ENCODE data around the gene FER1L5. TPM values are rescaled to one million over a fixed set of nuclear protein-coding genes. Genes with fewer than 3 reads are reported as not detected.

FER1L5 gene
- total RNA-seq, 1 experiment from 2014 or later: 0.91 TPM

DNA sequence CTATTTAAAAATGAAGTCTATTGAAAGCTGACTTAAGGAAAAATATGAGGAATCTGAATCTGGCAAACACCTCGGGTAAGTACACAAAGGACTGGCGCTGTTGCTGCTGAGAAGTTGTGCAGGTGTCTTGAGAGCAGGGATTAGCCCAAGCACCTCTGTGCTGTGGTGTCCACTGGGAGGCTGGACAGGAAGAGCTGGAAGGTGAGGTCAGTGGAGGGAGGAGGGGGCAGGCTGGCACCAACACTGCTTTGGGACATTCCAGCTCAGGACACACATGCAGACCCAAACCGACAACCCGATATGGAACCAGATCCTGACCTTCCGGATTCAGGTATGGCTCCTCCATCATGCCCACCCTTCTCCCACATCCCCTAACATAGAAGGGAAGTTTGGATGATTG lies 20.6 kb downstream of the FER1L5 start:
- BruUV-seq (replicated peaks): no TSS peak
- POLR2A ChIA-PET: no interaction called here
- CTCF ChIA-PET: no interaction called here

DNA sequence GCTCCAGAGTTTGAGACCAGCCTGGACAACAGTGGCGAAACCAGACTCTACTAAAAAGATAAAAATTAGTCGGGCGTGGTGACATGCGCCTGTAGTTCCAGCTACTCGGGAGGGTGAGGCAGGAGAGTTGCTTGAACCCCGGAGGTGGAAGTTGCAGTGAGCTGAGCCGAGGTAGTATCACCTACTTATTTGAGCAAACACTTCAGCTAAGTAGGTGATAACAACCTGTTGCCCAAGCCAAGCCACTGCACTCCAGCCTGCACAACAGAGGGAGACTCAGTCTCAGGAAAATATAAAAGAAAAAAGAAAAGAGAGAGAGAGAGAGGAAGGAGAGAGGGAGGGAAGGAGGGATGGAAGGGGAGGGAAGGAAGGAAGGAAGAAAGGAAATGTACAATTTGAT lies 21.3 kb downstream of the FER1L5 start:
- RAD21 ChIA-PET (ENCODE audit: low non-redundant PET in 1 of 2, low total read pairs in 2 of 2, uncharacterized antibody in 2 of 2, unreplicated experiment in 2 of 2): no interaction called here
- POLR2A ChIA-PET: no interaction called here
- H2AFZ ChIP-seq (ENCODE audit: low read depth, low read length, poor library complexity, severe bottlenecking): no peak overlapping the region
- no peaks in the 10 kb centered on the region for H3K79me2 ChIP-seq (ENCODE audit: insufficient read depth, low read length)
- H3K4me1 ChIP-seq (ENCODE audit: control insufficient read depth in 1 of 2, insufficient read depth in 2 of 2, low read length in 2 of 2): peaks cover 11 to 12% of the 10 kb centered on the region in 2 experiments
- no peak overlapping the region for H3K9ac ChIP-seq (ENCODE audit: low read length)
- no peak overlapping the region for H3K27ac ChIP-seq (ENCODE audit: low read depth, low read length)
- CTCF ChIA-PET: no interaction called here
- H3K9me3 ChIP-seq (ENCODE audit: control insufficient read depth in 1 of 2, insufficient read depth in 1 of 2, low read depth in 1 of 2, low read length in 2 of 2): 0 out of 4 replicates have a peak, but pooled peaks cover 0 to 4% of the 10 kb centered on the region in 2 experiments
- no peak overlapping the region for H3K4me2 ChIP-seq (ENCODE audit: low read length)
- H3K27me3 ChIP-seq (ENCODE audit: insufficient read depth, low read length): no peaks in the 10 kb centered on the region
- no TSS peak for BruUV-seq (replicated peaks)
- H3K36me3 ChIP-seq (ENCODE audit: control insufficient read depth in 1 of 2, insufficient read depth in 2 of 2, low read length in 2 of 2): no peaks in the 10 kb centered on the region
- ATAC-seq (no peak), DNase-seq (ENCODE audit: low read depth, low spot score) (no peak)
- H3K4me3 ChIP-seq (replicated peaks in 1 of 2; ENCODE audit: low read depth in 1 of 2, low read length in 2 of 2): no peak overlapping the region
- no peaks in the 10 kb centered on the region for H3K9me2 ChIP-seq (ENCODE audit: insufficient read depth)
- H4K20me1 ChIP-seq (ENCODE audit: insufficient read depth): no peaks in the 10 kb centered on the region
- intact Hi-C loops (cut with micrococcal nuclease): no loop called here
- no peak for TF ChIP-seq JUND (IDR thresholded peaks at IDR 0.05)
- TF ChIP-seq, protein P1, sequence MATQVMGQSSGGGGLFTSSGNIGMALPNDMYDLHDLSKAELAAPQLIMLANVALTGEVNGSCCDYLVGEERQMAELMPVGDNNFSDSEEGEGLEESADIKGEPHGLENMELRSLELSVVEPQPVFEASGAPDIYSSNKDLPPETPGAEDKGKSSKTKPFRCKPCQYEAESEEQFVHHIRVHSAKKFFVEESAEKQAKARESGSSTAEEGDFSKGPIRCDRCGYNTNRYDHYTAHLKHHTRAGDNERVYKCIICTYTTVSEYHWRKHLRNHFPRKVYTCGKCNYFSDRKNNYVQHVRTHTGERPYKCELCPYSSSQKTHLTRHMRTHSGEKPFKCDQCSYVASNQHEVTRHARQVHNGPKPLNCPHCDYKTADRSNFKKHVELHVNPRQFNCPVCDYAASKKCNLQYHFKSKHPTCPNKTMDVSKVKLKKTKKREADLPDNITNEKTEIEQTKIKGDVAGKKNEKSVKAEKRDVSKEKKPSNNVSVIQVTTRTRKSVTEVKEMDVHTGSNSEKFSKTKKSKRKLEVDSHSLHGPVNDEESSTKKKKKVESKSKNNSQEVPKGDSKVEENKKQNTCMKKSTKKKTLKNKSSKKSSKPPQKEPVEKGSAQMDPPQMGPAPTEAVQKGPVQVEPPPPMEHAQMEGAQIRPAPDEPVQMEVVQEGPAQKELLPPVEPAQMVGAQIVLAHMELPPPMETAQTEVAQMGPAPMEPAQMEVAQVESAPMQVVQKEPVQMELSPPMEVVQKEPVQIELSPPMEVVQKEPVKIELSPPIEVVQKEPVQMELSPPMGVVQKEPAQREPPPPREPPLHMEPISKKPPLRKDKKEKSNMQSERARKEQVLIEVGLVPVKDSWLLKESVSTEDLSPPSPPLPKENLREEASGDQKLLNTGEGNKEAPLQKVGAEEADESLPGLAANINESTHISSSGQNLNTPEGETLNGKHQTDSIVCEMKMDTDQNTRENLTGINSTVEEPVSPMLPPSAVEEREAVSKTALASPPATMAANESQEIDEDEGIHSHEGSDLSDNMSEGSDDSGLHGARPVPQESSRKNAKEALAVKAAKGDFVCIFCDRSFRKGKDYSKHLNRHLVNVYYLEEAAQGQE (IDR thresholded peaks at IDR 0.05; ENCODE audit: low read depth): no peak
- no peak for TF ChIP-seq POLR2A (IDR thresholded peaks at IDR 0.05; ENCODE audit: borderline replicate concordance, extremely low read depth, insufficient read depth, insufficient read length)
- TF ChIP-seq, protein P2, sequence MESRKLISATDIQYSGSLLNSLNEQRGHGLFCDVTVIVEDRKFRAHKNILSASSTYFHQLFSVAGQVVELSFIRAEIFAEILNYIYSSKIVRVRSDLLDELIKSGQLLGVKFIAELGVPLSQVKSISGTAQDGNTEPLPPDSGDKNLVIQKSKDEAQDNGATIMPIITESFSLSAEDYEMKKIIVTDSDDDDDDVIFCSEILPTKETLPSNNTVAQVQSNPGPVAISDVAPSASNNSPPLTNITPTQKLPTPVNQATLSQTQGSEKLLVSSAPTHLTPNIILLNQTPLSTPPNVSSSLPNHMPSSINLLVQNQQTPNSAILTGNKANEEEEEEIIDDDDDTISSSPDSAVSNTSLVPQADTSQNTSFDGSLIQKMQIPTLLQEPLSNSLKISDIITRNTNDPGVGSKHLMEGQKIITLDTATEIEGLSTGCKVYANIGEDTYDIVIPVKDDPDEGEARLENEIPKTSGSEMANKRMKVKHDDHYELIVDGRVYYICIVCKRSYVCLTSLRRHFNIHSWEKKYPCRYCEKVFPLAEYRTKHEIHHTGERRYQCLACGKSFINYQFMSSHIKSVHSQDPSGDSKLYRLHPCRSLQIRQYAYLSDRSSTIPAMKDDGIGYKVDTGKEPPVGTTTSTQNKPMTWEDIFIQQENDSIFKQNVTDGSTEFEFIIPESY (IDR thresholded peaks at IDR 0.05; ENCODE audit: extremely low read depth, insufficient replicate concordance, low read length): no peak
- TF ChIP-seq SRF (IDR thresholded peaks at IDR 0.05; ENCODE audit: low read depth): no peak
- TF ChIP-seq ZFX (IDR thresholded peaks at IDR 0.05): no peak
- no peak for TF ChIP-seq EZH2phosphoT487 (IDR thresholded peaks at IDR 0.05; ENCODE audit: borderline replicate concordance)
- TF ChIP-seq, protein P3, sequence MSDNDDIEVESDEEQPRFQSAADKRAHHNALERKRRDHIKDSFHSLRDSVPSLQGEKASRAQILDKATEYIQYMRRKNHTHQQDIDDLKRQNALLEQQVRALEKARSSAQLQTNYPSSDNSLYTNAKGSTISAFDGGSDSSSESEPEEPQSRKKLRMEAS (IDR thresholded peaks at IDR 0.05): no peak

More for the DNA sequence above, 20.6 kb downstream of the FER1L5 start:
- Histone ChIP-seq H3K4me3 (replicated peaks in 1 of 2; ENCODE audit: low read depth in 1 of 2, low read length in 2 of 2) (no peak overlapping the region), H3K36me3 (ENCODE audit: control insufficient read depth in 1 of 2, insufficient read depth in 2 of 2, low read length in 2 of 2) (no peaks in the 10 kb centered on the region), H3K79me2 (ENCODE audit: insufficient read depth, low read length) (no peaks in the 10 kb centered on the region), H3K27ac (ENCODE audit: low read depth, low read length) (no peak overlapping the region), H3K27me3 (ENCODE audit: insufficient read depth, low read length) (no peaks in the 10 kb centered on the region), H3K9ac (ENCODE audit: low read length) (no peak overlapping the region), H2AFZ (ENCODE audit: low read depth, low read length, poor library complexity, severe bottlenecking) (no peak overlapping the region), H3K4me1 (ENCODE audit: control insufficient read depth in 1 of 2, insufficient read depth in 2 of 2, low read length in 2 of 2) (peaks cover 11 to 12% of the 10 kb centered on the region in 2 experiments), H4K20me1 (ENCODE audit: insufficient read depth) (no peaks in the 10 kb centered on the region), H3K9me2 (ENCODE audit: insufficient read depth) (no peaks in the 10 kb centered on the region), H3K4me2 (ENCODE audit: low read length) (no peak overlapping the region), H3K9me3 (ENCODE audit: control insufficient read depth in 1 of 2, insufficient read depth in 1 of 2, low read depth in 1 of 2, low read length in 2 of 2) (0 out of 4 replicates have a peak, but pooled peaks cover 0 to 4% of the 10 kb centered on the region in 2 experiments)
- intact Hi-C loops (cut with micrococcal nuclease): no loop called here
- TF ChIP-seq, protein P3 (IDR thresholded peaks at IDR 0.05): no peak
- no peak for TF ChIP-seq POLR2AphosphoS5 (IDR thresholded peaks at IDR 0.05; ENCODE audit: low read depth, low read length)
- no peak for TF ChIP-seq SIN3A (IDR thresholded peaks at IDR 0.05; ENCODE audit: low read depth)
- no peak for TF ChIP-seq SRF (IDR thresholded peaks at IDR 0.05; ENCODE audit: low read depth)
- no peak for TF ChIP-seq EZH2phosphoT487 (IDR thresholded peaks at IDR 0.05; ENCODE audit: borderline replicate concordance)
- TF ChIP-seq POLR2A (IDR thresholded peaks at IDR 0.05; ENCODE audit: borderline replicate concordance, extremely low read depth, insufficient read depth, insufficient read length): no peak
- TF ChIP-seq CBX3 (IDR thresholded peaks at IDR 0.05; ENCODE audit: low read depth): no peak
- TF ChIP-seq YY1 (IDR thresholded peaks at IDR 0.05; ENCODE audit: extremely low read depth, insufficient replicate concordance, low read depth, low read length): no peak
- TF ChIP-seq TCF7L2 (IDR thresholded peaks at IDR 0.05; ENCODE audit: borderline replicate concordance, extremely low read depth, insufficient read depth, insufficient read length): no peak
- TF ChIP-seq CEBPB (IDR thresholded peaks at IDR 0.05; ENCODE audit: low read depth): no peak
- TF ChIP-seq ZFX (IDR thresholded peaks at IDR 0.05): no peak
- TF ChIP-seq EGR1 (IDR thresholded peaks at IDR 0.05; ENCODE audit: low read depth): no peak
- no peak for TF ChIP-seq SP1 (IDR thresholded peaks at IDR 0.05; ENCODE audit: low read depth)
- TF ChIP-seq FOSL1 (IDR thresholded peaks at IDR 0.05; ENCODE audit: low read depth): no peak
- TF ChIP-seq EZH2 (IDR thresholded peaks at IDR 0.05): no peak
- TF ChIP-seq RAD21 (IDR thresholded peaks at IDR 0.05; ENCODE audit: low read depth): no peak
- no peak for TF ChIP-seq ELF1 (IDR thresholded peaks at IDR 0.05; ENCODE audit: borderline replicate concordance, low read depth)
- TF ChIP-seq, protein P4, sequence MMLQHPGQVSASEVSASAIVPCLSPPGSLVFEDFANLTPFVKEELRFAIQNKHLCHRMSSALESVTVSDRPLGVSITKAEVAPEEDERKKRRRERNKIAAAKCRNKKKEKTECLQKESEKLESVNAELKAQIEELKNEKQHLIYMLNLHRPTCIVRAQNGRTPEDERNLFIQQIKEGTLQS (IDR thresholded peaks at IDR 0.05): no peak
- ATAC-seq: no peak
- RAD21 ChIA-PET (ENCODE audit: low non-redundant PET in 1 of 2, low total read pairs in 2 of 2, uncharacterized antibody in 2 of 2, unreplicated experiment in 2 of 2): no interaction called here
- DNase-seq (ENCODE audit: low read depth, low spot score): no peak
